WI38 (cell line): ENCODE results near the gene FMOD.

Source experiments
- H3K4me3 ChIP-seq: 2 replicates; pipeline ENCODE4 v1.5.1; 2011; ENCODE audit warnings: low read depth, mild to moderate bottlenecking, control low read depth, low read length
- CTCF ChIP-seq: IDR thresholded peaks from 2 replicates; pipeline ENCODE4 v1.5.1; 2012; ENCODE audit warnings: low read depth, mild to moderate bottlenecking, control low read depth, low read length

Gene FMOD

GRCh38 chr1:203351037-203351625 lies at the start of gene FMOD:
Gene FMOD (minus strand): TSS chr1:203351122. CDS start chr1:203348270, 2,852 bp downstream.
- no peak for TF ChIP-seq CTCF
- H3K4me3 ChIP-seq, result no peak within 1 kb of the TSS

- H3K4me3 ChIP-seq, result no peak overlapping the region
- no peak for TF ChIP-seq CTCF
Observed at GRCh38 chr1:203396595-203397194, 45.8 kb upstream of the FMOD start.

GRCh38 chr1:203395751-203396150 lies 44.8 kb upstream of the FMOD start:
- no peak for TF ChIP-seq CTCF
- no peak overlapping the region for H3K4me3 ChIP-seq

GRCh38 chr1:203390298-203390697 lies 39.4 kb upstream of the FMOD start:
- TF ChIP-seq CTCF, result no peak
- H3K4me3 ChIP-seq, result no peak overlapping the region

- no peak overlapping the region for H3K4me3 ChIP-seq
- no peak for TF ChIP-seq CTCF
Observed at GRCh38 chr1:203388683-203389082, 37.8 kb upstream of the FMOD start.

- no peak overlapping the region for H3K4me3 ChIP-seq
- TF ChIP-seq CTCF, result no peak
Observed at GRCh38 chr1:203382026-203382425, 31.1 kb upstream of the FMOD start.

- TF ChIP-seq CTCF, result no peak
- H3K4me3 ChIP-seq, result no peak overlapping the region
Observed at GRCh38 chr1:203381151-203381751, 30.3 kb upstream of the FMOD start.
